COLO829 (cell line): ENCODE measurements around the gene USB1.

Experiments
- DNase-seq: peaks from one replicate; pipeline ENCODE4 v3.0.0; 2012; ENCODE audit warnings: low spot score

The USB1 gene

GRCh38 chr16:58019866-58020538 lies 18.8 kb downstream of the USB1 start:
- no peak for DNase-seq

GRCh38 chr16:58020628-58021521 lies 19.7 kb downstream of the USB1 start:
- no peak for DNase-seq

GRCh38 chr16:58021661-58022551 lies 20.7 kb downstream of the USB1 start:
- no peak for DNase-seq

GRCh38 chr16:58022601-58023371 lies 21.6 kb downstream of the USB1 start:
- DNase-seq: no peak

GRCh38 chr16:58024486-58025350 lies 23.5 kb downstream of the USB1 start:
- DNase-seq: no peak

GRCh38 chr16:58025351-58026138 lies 24.3 kb downstream of the USB1 start, which contains the start of gene MMP15:
Gene MMP15, plus strand, starts transcription at chr16:58025754. Its CDS starts 597 bp downstream, at chr16:58026351.
- no peak for DNase-seq

GRCh38 chr16:58026139-58026704 lies 25.0 kb downstream of the USB1 start:
- no peak for DNase-seq

GRCh38 chr16:58026705-58027160 lies 25.5 kb downstream of the USB1 start:
- DNase-seq: no peak

GRCh38 chr16:58027161-58027915 lies 26.1 kb downstream of the USB1 start:
- no peak for DNase-seq

- no peak for DNase-seq
Observed at GRCh38 chr16:58027916-58028455, 26.8 kb downstream of the USB1 start.

- DNase-seq: no peak
Observed at GRCh38 chr16:58028541-58029070, 27.4 kb downstream of the USB1 start.

- no peak for DNase-seq
Observed at GRCh38 chr16:58029410-58029809, 28.2 kb downstream of the USB1 start.

- DNase-seq: no peak
Observed at GRCh38 chr16:58030136-58030840, 29.1 kb downstream of the USB1 start.

- no peak for DNase-seq
Observed at GRCh38 chr16:58031016-58031800, 30.0 kb downstream of the USB1 start.

GRCh38 chr16:58032710-58033293 lies 31.6 kb downstream of the USB1 start:
- no peak for DNase-seq

- DNase-seq: no peak
Observed at GRCh38 chr16:58034128-58034685, 33.0 kb downstream of the USB1 start.
